Measurements from ENCODE around the gene CD84. TPM values are rescaled to one million over a fixed set of nuclear protein-coding genes. Genes with fewer than 3 reads are reported as not detected.
"Not testable (repeated sequence)": the region's sequence is repeated elsewhere in the genome, so short reads cannot be mapped to it uniquely, and the experiment has no call there.

The CD84 gene
- total RNA-seq, 2 donors from 2014 or later: 1.3 to 3.0 TPM

DNA sequence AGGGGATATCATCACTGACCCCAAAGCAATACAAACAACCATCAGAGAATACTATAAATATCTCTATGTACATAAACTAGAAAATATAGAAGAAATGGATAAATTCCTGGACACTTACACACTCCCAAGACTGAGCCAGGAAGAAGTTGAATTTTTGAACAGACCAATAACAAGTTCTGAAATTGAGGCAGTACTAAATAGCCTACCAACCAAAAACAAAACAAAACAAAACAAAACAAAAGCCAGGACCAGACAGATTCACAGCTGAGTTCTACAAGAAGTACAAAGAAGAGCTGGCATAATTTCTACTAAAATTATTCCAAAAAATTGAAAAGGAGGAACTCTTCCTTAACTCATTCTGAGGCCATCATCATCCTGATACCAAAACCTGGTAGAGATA, 18.5 kb downstream of the CD84 start:
- no peak for DNase-seq
- no peak overlapping the region for H3K9ac ChIP-seq (ENCODE audit: low read depth in 2 of 2, low read length in 2 of 2)
- TF ChIP-seq, protein P1, sequence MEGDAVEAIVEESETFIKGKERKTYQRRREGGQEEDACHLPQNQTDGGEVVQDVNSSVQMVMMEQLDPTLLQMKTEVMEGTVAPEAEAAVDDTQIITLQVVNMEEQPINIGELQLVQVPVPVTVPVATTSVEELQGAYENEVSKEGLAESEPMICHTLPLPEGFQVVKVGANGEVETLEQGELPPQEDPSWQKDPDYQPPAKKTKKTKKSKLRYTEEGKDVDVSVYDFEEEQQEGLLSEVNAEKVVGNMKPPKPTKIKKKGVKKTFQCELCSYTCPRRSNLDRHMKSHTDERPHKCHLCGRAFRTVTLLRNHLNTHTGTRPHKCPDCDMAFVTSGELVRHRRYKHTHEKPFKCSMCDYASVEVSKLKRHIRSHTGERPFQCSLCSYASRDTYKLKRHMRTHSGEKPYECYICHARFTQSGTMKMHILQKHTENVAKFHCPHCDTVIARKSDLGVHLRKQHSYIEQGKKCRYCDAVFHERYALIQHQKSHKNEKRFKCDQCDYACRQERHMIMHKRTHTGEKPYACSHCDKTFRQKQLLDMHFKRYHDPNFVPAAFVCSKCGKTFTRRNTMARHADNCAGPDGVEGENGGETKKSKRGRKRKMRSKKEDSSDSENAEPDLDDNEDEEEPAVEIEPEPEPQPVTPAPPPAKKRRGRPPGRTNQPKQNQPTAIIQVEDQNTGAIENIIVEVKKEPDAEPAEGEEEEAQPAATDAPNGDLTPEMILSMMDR (IDR thresholded peaks at IDR 0.05): no peak
- H3K9me3 ChIP-seq: no peaks in the 10 kb centered on the region
- no peaks in the 10 kb centered on the region for H3K36me3 ChIP-seq
- no peaks in the 10 kb centered on the region for H3K4me1 ChIP-seq
- H3K27ac ChIP-seq: no peak overlapping the region
- H3K4me3 ChIP-seq: no peak overlapping the region
- no peaks in the 10 kb centered on the region for H3K27me3 ChIP-seq
- intact Hi-C loops (cut with DNase I): no loop called here

DNA sequence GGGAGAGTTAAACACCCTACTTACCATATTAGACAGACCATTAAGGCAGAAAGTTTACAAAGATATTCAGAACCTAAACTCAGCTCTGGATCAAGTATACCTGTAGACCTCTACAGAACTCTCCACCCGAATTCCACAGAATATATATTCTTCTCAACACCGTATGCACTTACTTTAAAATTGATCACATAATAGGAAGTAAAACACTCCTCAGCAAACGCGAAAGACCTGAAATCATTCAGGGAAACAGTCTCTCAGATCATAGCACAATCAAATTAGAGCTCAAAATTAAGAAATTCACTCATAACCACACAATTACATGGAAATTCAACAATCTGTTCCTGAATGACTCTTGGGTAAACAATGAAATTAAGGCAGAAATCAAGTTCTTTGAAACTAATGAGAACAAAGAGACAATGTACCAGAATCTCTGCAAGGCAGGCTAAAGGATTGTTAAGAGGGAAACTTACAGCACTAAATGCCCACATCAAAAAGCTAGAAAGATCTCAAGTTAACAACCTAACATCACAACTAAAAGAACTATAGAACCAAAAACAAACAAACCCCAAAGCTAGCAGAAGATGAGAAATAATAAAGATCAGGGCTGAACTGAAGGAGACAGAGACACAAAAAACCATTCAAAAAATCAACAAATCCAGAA, 19.1 kb downstream of the CD84 start:
- Histone ChIP-seq H3K27me3 (no peaks in the 10 kb centered on the region), H3K36me3 (no peaks in the 10 kb centered on the region), H3K4me3 (no peak overlapping the region), H3K27ac (no peak overlapping the region), H3K4me1 (no peaks in the 10 kb centered on the region), H3K9ac (ENCODE audit: low read depth in 2 of 2, low read length in 2 of 2) (no peak overlapping the region), H3K9me3 (no peaks in the 10 kb centered on the region)
- no peak for DNase-seq
- intact Hi-C loops (cut with DNase I): no loop called here
- TF ChIP-seq, protein P1 (IDR thresholded peaks at IDR 0.05): no peak

DNA sequence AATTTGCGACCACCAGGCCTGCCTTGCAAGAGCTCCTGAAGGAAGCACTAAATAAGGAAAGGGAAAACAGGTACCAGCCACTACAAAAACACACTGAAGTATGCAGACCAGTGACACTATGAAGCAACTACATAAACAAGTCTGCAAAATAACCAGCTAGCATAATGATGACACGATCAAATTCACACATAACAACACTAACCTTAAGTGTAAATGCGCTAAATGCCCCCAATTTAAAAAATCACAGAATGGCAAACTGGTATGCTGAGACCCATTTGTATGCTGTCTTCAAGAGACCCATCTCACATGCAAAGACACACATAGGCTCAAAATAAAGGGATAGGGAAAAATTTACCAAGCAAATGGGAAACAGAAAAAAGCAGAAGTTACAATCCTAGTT, 19.9 kb downstream of the CD84 start:
- H3K4me1 ChIP-seq; H3K4me3 ChIP-seq; H3K9ac ChIP-seq (ENCODE audit: low read depth in 2 of 2, low read length in 2 of 2); H3K36me3 ChIP-seq; H3K27ac ChIP-seq; H3K9me3 ChIP-seq; H3K27me3 ChIP-seq; intact Hi-C loops (cut with DNase I); DNase-seq: not testable (repeated sequence)

DNA sequence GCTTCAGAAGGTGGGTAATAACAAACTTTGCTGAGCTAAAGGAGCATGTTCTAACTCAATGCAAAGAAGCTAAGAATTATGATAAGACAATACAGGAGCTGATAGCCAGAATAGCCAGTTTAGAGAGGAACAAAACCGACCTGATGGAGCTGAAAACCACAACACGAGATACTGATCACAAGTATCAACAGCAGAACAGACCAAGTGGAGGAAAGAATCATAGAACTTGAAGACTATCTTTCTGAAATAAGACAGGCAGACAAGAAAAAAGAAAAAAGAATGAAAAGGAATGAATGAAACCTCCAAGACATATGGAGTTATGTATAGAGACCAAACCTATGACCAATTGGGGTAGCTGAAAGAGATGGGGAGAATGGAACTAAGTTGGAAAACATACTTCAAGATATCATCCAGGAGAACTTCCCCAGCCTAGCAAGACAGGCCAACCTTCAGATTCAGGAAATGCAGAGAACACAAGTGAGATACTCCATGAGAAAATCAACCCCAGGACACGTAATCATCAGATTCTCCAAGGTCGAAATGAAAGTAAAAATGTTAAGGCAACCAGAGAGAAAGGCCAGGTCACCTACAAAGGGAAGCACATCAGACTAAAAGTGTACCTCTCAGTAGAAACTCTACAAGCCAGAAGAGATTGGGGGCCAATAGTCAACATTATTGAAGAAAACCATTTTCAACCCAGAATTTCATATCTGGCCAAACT, 20.5 kb downstream of the CD84 start:
- no peaks in the 10 kb centered on the region for H3K27me3 ChIP-seq
- no peaks in the 10 kb centered on the region for H3K4me1 ChIP-seq
- H3K4me3 ChIP-seq: no peak overlapping the region
- H3K36me3 ChIP-seq: no peaks in the 10 kb centered on the region
- no peak for DNase-seq
- H3K9me3 ChIP-seq: no peaks in the 10 kb centered on the region
- intact Hi-C loops (cut with DNase I): no loop called here
- TF ChIP-seq, protein P1 (IDR thresholded peaks at IDR 0.05): no peak
- no peak overlapping the region for H3K27ac ChIP-seq
- no peak overlapping the region for H3K9ac ChIP-seq (ENCODE audit: low read depth in 2 of 2, low read length in 2 of 2)

DNA sequence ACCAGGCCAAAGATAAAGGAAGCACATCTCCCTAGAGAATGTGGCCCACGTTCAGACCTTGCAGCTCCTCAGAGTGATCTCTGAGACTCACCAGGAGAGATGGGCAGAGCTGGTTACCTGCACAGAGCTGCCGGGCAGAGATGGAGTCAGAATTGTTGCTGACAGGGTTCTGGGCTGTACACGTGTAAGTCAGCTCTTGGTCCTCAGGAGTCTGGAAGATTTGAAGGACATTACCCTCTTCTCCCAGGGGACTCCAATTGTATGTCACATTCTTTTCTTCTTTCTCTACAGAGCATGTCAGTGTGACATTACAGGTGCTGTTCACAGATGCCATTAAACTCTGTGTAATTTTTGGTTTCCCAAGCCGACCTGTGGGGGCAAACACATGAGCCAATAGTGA, 25.5 kb downstream of the CD84 start:
- no peak for DNase-seq
- intact Hi-C loops (cut with DNase I): no loop called here
- H3K4me3 ChIP-seq: no peak overlapping the region
- no peak overlapping the region for H3K9ac ChIP-seq (ENCODE audit: low read depth in 2 of 2, low read length in 2 of 2)
- no peak overlapping the region for H3K27ac ChIP-seq
- H3K27me3 ChIP-seq: no peaks in the 10 kb centered on the region
- no peaks in the 10 kb centered on the region for H3K4me1 ChIP-seq
- no peaks in the 10 kb centered on the region for H3K9me3 ChIP-seq
- H3K36me3 ChIP-seq: no peaks in the 10 kb centered on the region
- TF ChIP-seq, protein P1 (IDR thresholded peaks at IDR 0.05): no peak

DNA sequence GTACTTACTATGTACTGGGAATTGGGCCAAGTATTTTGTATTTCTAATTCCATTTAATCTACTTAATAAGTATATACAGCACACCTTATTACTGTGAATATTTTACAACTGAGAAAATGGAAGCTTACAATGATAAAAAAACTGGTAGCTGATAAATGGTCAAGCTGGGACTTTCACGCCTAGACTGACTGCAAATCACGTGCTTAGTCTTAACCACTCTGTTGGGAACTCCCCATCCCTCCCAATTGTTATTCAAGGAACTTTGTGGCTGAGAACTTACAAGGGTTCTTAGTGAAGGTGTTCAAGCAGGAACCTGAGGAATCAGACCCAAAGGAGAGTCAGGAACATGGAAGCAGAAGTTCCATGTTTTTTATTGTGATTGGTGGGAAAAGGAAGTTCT, 26.9 kb downstream of the CD84 start:
- intact Hi-C loops (cut with DNase I): no loop called here
- Histone ChIP-seq H3K9me3 (no peaks in the 10 kb centered on the region), H3K4me1 (no peaks in the 10 kb centered on the region), H3K27ac (no peak overlapping the region), H3K36me3 (no peaks in the 10 kb centered on the region), H3K27me3 (no peaks in the 10 kb centered on the region), H3K4me3 (no peak overlapping the region), H3K9ac (ENCODE audit: low read depth in 2 of 2, low read length in 2 of 2) (no peak overlapping the region)
- TF ChIP-seq, protein P1 (IDR thresholded peaks at IDR 0.05): no peak
- DNase-seq: no peak
